NB4 (cell line): ENCODE measurements around the gene SLC47A2.

Experiments used
- DNase-seq: peaks from one replicate; pipeline ENCODE4 v3.0.0; 2010; ENCODE audit warnings: low read depth
- H3K4me3 ChIP-seq: one replicate; pipeline ENCODE4 v1.5.1; 2011; ENCODE audit warnings: mild to moderate bottlenecking, low read depth, low read length, moderate library complexity
- CTCF ChIP-seq: IDR thresholded peaks from one replicate; pipeline ENCODE4 v1.5.1; 2012; ENCODE audit warnings: low read depth, low read length
- MAX ChIP-seq: IDR thresholded peaks from 2 replicates; pipeline ENCODE4 v1.6.1; 2011; ENCODE audit warnings: low read depth, low read length
- MYC ChIP-seq: IDR thresholded peaks from 2 replicates; pipeline ENCODE4 v1.6.1; 2011; ENCODE audit warnings: low read depth, low read length
- POLR2A ChIP-seq: IDR thresholded peaks from 2 replicates; pipeline ENCODE4 v1.6.1; 2011; ENCODE audit warnings: mild to moderate bottlenecking; ENCODE audit not compliant: insufficient read length; ENCODE audit errors: extremely low read depth

SLC47A2 gene

GRCh38 chr17:19720210-19720475 is 3.8 kb upstream of the SLC47A2 start:
- TF ChIP-seq MYC (no peak), CTCF (no peak), POLR2A (no peak), MAX (no peak)
- no peak overlapping the region for H3K4me3 ChIP-seq
- DNase-seq = no peak

GRCh38 chr17:19719355-19720209 is 3.2 kb upstream of the SLC47A2 start:
- no peak overlapping the region for H3K4me3 ChIP-seq
- DNase-seq = no peak
- TF ChIP-seq CTCF (no peak), MAX (no peak)

GRCh38 chr17:19718613-19719354 is 2.4 kb upstream of the SLC47A2 start:
- peak; percentile 22 for DNase-seq
- TF ChIP-seq CTCF = peak; percentile 26
- TF ChIP-seq POLR2A = no peak
- no peak overlapping the region for H3K4me3 ChIP-seq

GRCh38 chr17:19718041-19718612 is 1.7 kb upstream of the SLC47A2 start:
- DNase-seq = no peak
- TF ChIP-seq CTCF (no peak), MYC (no peak), MAX (no peak), POLR2A (no peak)
- H3K4me3 ChIP-seq = no peak overlapping the region

- DNase-seq = no peak
- no peak overlapping the region for H3K4me3 ChIP-seq
- TF ChIP-seq CTCF = no peak
- TF ChIP-seq MAX = no peak
- TF ChIP-seq MYC = no peak
- no peak for TF ChIP-seq POLR2A
Measured at GRCh38 chr17:19717411-19717908, 1.1 kb upstream of the SLC47A2 start.
